HL-60 (cell line): ENCODE measurements around the gene ADTRP.
A peak's percentile ranks its signal among the peaks of the same experiment; 100 is the strongest.

Source experiments
- DNase-seq, 2 experiments: peaks; one replicate each; pipeline ENCODE4 v3.0.0-alpha.2; 2010 to 2020; ENCODE audit warnings: low read depth in 1 of 2, low spot score in 1 of 2
- H3K27ac ChIP-seq: fragments of 250-450 bp; sonication (Bioruptor Pico); replicated peaks from 2 replicates; pipeline ENCODE4 v1.5.1; 2020; ENCODE audit warnings: mild to moderate bottlenecking, moderate library complexity
- H3K27me3 ChIP-seq: fragments of 250-450 bp; sonication (Bioruptor Pico); 2 replicates; pipeline ENCODE4 v1.5.1; 2021; ENCODE audit warnings: mild to moderate bottlenecking, moderate library complexity; ENCODE audit not compliant: insufficient read depth, poor library complexity, severe bottlenecking
- H3K4me3 ChIP-seq: replicated peaks from 2 replicates; pipeline ENCODE4 v1.5.1; 2011; ENCODE audit warnings: mild to moderate bottlenecking, control low read depth, low read length; ENCODE audit not compliant: insufficient read depth
- CTCF ChIP-seq: IDR thresholded peaks from one replicate; pipeline ENCODE4 v1.5.1; 2011; ENCODE audit warnings: low read length, control low read depth, inconsistent platforms; ENCODE audit not compliant: insufficient read depth
- GABPA ChIP-seq: IDR thresholded peaks from 2 replicates; pipeline ENCODE4 v1.6.1; 2012; ENCODE audit warnings: low read depth
- POLR2AphosphoS5 ChIP-seq: IDR thresholded peaks from 2 replicates; pipeline ENCODE4 v1.6.1; 2012; ENCODE audit warnings: low read depth
- SPI1 ChIP-seq: IDR thresholded peaks from 2 replicates; pipeline ENCODE4 v1.6.1; 2012; ENCODE audit warnings: low read depth, mild to moderate bottlenecking, borderline replicate concordance
- TF ChIP-seq, protein P1 (sequence below): IDR thresholded peaks from 2 replicates; pipeline ENCODE4 v1.6.1; 2012; ENCODE audit warnings: low read depth; ENCODE audit not compliant: insufficient replicate concordance

The ADTRP gene

DNA sequence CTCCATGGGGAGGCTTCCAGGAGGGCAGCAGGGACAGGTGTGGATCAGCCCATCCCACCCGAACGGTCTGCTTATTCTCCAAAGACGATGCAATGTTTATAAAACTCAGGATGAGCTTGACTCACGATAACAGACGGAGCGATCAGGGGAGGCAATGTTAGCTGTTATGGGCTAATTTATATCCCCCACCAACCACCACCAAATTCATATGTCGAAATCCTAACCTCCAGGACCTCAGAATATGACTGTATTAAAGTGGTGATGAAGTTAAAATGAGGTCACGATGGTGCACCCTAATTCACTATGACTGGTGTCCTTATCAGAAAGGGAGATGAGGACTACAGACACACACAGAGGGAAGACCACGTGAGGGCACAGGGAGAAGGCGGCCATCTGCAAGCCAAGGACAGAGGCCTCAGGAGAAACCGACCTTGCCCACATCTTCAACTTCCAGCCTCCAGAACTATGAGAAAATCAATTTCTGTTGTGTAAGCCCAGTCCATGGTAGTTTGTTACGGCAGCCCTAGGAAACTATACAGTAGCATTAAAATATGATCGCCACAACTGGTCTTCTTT is 7.0 kb downstream of the ADTRP start:
- Histone ChIP-seq H3K27ac (no peak overlapping the region), H3K27me3 (no peaks in the 10 kb centered on the region), H3K4me3 (no peak overlapping the region)
- TF ChIP-seq GABPA (no peak), SPI1 (no peak), POLR2AphosphoS5 (no peak), CTCF (no peak)
- TF ChIP-seq, protein P1, sequence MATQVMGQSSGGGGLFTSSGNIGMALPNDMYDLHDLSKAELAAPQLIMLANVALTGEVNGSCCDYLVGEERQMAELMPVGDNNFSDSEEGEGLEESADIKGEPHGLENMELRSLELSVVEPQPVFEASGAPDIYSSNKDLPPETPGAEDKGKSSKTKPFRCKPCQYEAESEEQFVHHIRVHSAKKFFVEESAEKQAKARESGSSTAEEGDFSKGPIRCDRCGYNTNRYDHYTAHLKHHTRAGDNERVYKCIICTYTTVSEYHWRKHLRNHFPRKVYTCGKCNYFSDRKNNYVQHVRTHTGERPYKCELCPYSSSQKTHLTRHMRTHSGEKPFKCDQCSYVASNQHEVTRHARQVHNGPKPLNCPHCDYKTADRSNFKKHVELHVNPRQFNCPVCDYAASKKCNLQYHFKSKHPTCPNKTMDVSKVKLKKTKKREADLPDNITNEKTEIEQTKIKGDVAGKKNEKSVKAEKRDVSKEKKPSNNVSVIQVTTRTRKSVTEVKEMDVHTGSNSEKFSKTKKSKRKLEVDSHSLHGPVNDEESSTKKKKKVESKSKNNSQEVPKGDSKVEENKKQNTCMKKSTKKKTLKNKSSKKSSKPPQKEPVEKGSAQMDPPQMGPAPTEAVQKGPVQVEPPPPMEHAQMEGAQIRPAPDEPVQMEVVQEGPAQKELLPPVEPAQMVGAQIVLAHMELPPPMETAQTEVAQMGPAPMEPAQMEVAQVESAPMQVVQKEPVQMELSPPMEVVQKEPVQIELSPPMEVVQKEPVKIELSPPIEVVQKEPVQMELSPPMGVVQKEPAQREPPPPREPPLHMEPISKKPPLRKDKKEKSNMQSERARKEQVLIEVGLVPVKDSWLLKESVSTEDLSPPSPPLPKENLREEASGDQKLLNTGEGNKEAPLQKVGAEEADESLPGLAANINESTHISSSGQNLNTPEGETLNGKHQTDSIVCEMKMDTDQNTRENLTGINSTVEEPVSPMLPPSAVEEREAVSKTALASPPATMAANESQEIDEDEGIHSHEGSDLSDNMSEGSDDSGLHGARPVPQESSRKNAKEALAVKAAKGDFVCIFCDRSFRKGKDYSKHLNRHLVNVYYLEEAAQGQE = no peak
- DNase-seq = no peak

DNA sequence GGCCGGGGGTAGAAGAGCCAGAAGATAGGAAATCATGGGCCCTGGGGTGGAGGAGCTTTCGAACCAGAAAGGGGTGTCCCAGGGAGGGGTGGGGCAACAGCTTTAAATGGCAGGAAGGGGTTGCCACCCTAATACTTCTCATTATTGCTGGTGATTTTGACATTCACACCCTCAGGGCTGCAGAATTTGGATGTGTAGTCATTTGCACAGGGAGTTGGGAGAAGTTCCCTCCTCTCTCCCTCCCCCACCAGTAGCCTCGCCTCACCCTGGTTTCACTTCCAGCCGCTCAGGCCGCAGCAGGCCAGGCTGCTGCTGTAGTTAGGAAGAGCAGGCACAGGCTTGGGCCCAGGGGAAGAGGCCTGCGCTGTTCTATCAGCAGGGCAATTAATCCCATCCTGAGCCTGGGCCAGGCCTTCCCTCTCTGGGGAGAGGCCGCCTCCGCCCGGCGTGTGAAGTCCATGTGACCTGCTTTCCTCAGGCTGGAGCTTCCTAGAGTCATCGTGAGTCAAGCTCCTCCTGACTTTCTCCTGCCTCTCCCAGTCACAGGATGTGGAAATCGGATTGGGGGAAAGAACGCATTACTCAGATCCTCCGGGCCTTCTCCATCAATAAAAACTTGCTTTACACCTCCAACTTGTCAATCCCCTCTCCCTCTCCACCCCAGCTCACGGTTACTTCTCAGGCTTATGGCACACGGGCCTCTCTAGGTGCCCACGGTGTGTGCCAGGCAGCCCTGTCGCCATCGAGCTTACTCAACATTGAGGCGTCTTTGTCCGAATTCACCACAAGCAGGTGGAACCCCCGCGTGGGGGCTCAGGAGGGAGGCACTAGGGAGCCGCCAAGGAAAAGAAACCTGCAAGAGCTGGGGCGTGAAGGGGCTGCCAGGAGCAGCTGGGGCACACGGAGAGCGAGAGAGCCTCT is 7.8 kb downstream of the ADTRP start:
- H3K27ac ChIP-seq = no peak overlapping the region
- peak in 1 of 2 experiments; percentile 79 for DNase-seq
- TF ChIP-seq, protein P1 = no peak
- TF ChIP-seq POLR2AphosphoS5 = no peak
- TF ChIP-seq GABPA = no peak
- no peak for TF ChIP-seq CTCF
- TF ChIP-seq SPI1 = no peak; the same call in 1 of the 2 replicates
- no peaks in the 10 kb centered on the region for H3K27me3 ChIP-seq
- no peak overlapping the region for H3K4me3 ChIP-seq

- TF ChIP-seq SPI1 (no peak), GABPA (no peak), CTCF (no peak), POLR2AphosphoS5 (no peak)
- TF ChIP-seq, protein P1 = no peak
- Histone ChIP-seq H3K27me3 (no peaks in the 10 kb centered on the region), H3K4me3 (no peak overlapping the region), H3K27ac (no peak overlapping the region)
- no peak for DNase-seq
Measured at GRCh38 chr6:11769811-11770545, 8.6 kb downstream of the ADTRP start.
